Neural progenitor cell (in vitro differentiated cells): ENCODE measurements around the gene METRN. TPM values are rescaled to one million over a fixed set of nuclear protein-coding genes. Genes with fewer than 3 reads are reported as not detected.
"Not testable (repeated sequence)": the region's sequence is repeated elsewhere in the genome, so short reads cannot be mapped to it uniquely, and the experiment has no call there.

Source experiments
- DNase-seq: peaks from one replicate; pipeline ENCODE4 v3.0.0-alpha.2; 2016; ENCODE audit warnings: low spot score
- H2AFZ ChIP-seq: fragments of 200-600 bp; sonication (generic); replicated peaks from 2 replicates; pipeline ENCODE4 v1.6.1; 2016; ENCODE audit warnings: antibody characterized with exemption
- H3F3A ChIP-seq: fragments of 200-600 bp; sonication (generic); 2 replicates; pipeline ENCODE4 v1.6.1; 2016; ENCODE audit warnings: antibody characterized with exemption, low read depth
- H3K27ac ChIP-seq: fragments of 200-600 bp; sonication (generic); 2 replicates; pipeline ENCODE4 v1.5.1; 2016; ENCODE audit warnings: mild to moderate bottlenecking
- H3K27me3 ChIP-seq: fragments of 200-600 bp; sonication (generic); 2 replicates; pipeline ENCODE4 v1.6.1; 2016; ENCODE audit warnings: mild to moderate bottlenecking, moderate library complexity
- H3K36me3 ChIP-seq: fragments of 200-600 bp; sonication (generic); 2 replicates; pipeline ENCODE4 v1.5.1; 2016
- H3K4me1 ChIP-seq: fragments of 200-600 bp; sonication (generic); 2 replicates; pipeline ENCODE4 v1.6.1; 2016; ENCODE audit warnings: mixed run types
- H3K4me2 ChIP-seq: fragments of 200-600 bp; sonication (generic); 2 replicates; pipeline ENCODE4 v1.6.1; 2016
- H3K4me3 ChIP-seq: fragments of 200-600 bp; sonication (generic); 2 replicates; pipeline ENCODE4 v1.5.1; 2016
- H3K79me2 ChIP-seq: fragments of 200-600 bp; sonication (generic); 2 replicates; pipeline ENCODE4 v1.6.1; 2016; ENCODE audit warnings: low read depth
- H3K9ac ChIP-seq: fragments of 200-600 bp; sonication (generic); 2 replicates; pipeline ENCODE4 v1.6.1; 2016
- H3K9me3 ChIP-seq: fragments of 200-600 bp; sonication (generic); 2 replicates; pipeline ENCODE4 v1.5.1; 2016; ENCODE audit warnings: low read depth
- H4K20me1 ChIP-seq: fragments of 200-600 bp; sonication (generic); 2 replicates; pipeline ENCODE4 v1.6.1; 2016; ENCODE audit warnings: low read depth
- H3K27ac Mint-ChIP-seq: 3 replicates; pipeline ENCODE4 v1.8.0; 2021; ENCODE audit warnings: mixed read lengths
- H3K27me3 Mint-ChIP-seq: 2 replicates; pipeline ENCODE4 v1.8.0; 2022; ENCODE audit warnings: low read depth, mild to moderate bottlenecking, inconsistent platforms, moderate library complexity, mixed read lengths; ENCODE audit not compliant: insufficient read depth
- H3K36me3 Mint-ChIP-seq: 3 replicates; pipeline ENCODE4 v1.8.0; 2021; ENCODE audit warnings: mixed read lengths
- H3K4me1 Mint-ChIP-seq: 3 replicates; pipeline ENCODE4 v1.8.0; 2021; ENCODE audit warnings: mixed read lengths
- H3K4me3 Mint-ChIP-seq: 3 replicates; pipeline ENCODE4 v1.8.0; 2021; ENCODE audit warnings: mild to moderate bottlenecking, moderate library complexity, mixed read lengths
- H3K9me3 Mint-ChIP-seq: 3 replicates; pipeline ENCODE4 v1.8.0; 2020; ENCODE audit warnings: mixed read lengths
- EZH2 ChIP-seq: fragments of 200-600 bp; sonication (generic); IDR thresholded peaks from 2 replicates; pipeline ENCODE4 v1.6.1; 2017; ENCODE audit warnings: antibody characterized with exemption, mild to moderate bottlenecking, moderate library complexity
- EZH2phosphoT487 ChIP-seq: fragments of 200-600 bp; sonication (generic); IDR thresholded peaks from 2 replicates; pipeline ENCODE4 v1.6.1; 2017; ENCODE audit warnings: antibody characterized with exemption
- total RNA-seq: library from RNA; depleted of rRNA; stranded (reverse); fragments of >200 nt; gene quantifications from 2 replicates; pipeline ENCODE4 v1.2.3, GENCODE V29; 2015; ENCODE audit warnings: low replicate concordance
- TF ChIP-seq, protein P1 (sequence below): fragments of 200-600 bp; sonication (generic); IDR thresholded peaks from 2 replicates; pipeline ENCODE4 v1.5.1; 2017; ENCODE audit warnings: antibody characterized with exemption, mild to moderate bottlenecking

METRN gene
- total RNA-seq, 1 donor from 2014 or later = 24.3 TPM

DNA sequence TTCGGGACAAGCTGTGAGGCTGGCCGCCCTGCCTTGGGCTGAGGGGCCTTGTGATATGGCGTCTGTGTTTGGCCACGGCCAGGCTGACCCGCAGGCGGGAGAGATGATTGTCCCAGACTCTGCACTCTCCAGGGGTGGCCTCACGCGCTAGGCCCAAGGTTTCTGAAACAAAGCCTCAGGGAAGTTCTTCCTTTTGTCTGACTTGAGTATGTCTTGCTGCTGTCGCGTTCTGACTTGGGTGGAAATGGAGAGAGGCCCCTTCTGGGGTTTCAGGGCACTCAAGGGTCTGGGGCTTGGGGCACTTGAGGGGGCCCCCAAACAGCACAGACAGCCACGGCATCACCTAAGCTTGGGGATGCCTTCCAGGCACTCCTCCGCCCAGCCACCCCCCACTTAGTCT lies 3.8 kb upstream of the METRN start:
- Mint-ChIP-seq H3K27ac (peak overlapping the region; percentile 87), H3K36me3 (no peaks in the 10 kb centered on the region), H3K4me3 (peak overlapping the region; percentile 57), H3K9me3 (no peaks in the 10 kb centered on the region), H3K4me1 (peaks cover 41% of the 10 kb centered on the region), H3K27me3 (peaks cover 27% of the 10 kb centered on the region)
- H3K79me2 ChIP-seq = no peaks in the 10 kb centered on the region
- TF ChIP-seq EZH2 = no peak
- TF ChIP-seq, protein P1, sequence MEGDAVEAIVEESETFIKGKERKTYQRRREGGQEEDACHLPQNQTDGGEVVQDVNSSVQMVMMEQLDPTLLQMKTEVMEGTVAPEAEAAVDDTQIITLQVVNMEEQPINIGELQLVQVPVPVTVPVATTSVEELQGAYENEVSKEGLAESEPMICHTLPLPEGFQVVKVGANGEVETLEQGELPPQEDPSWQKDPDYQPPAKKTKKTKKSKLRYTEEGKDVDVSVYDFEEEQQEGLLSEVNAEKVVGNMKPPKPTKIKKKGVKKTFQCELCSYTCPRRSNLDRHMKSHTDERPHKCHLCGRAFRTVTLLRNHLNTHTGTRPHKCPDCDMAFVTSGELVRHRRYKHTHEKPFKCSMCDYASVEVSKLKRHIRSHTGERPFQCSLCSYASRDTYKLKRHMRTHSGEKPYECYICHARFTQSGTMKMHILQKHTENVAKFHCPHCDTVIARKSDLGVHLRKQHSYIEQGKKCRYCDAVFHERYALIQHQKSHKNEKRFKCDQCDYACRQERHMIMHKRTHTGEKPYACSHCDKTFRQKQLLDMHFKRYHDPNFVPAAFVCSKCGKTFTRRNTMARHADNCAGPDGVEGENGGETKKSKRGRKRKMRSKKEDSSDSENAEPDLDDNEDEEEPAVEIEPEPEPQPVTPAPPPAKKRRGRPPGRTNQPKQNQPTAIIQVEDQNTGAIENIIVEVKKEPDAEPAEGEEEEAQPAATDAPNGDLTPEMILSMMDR = no peak
- TF ChIP-seq EZH2phosphoT487 = no peak
- no peaks in the 10 kb centered on the region for H3K9me3 ChIP-seq
- H3K27me3 ChIP-seq = peaks cover 85% of the 10 kb centered on the region
- no peak for DNase-seq
- peaks cover 24% of the 10 kb centered on the region for H4K20me1 ChIP-seq
- H3K36me3 ChIP-seq = no peaks in the 10 kb centered on the region
- H3K4me2 ChIP-seq = no peak overlapping the region
- peaks cover 37% of the 10 kb centered on the region for H3F3A ChIP-seq
- no peak overlapping the region for H2AFZ ChIP-seq
- no peak overlapping the region for H3K27ac ChIP-seq
- H3K9ac ChIP-seq = no peak overlapping the region
- peaks cover 14% of the 10 kb centered on the region for H3K4me1 ChIP-seq
- no peak overlapping the region for H3K4me3 ChIP-seq

DNA sequence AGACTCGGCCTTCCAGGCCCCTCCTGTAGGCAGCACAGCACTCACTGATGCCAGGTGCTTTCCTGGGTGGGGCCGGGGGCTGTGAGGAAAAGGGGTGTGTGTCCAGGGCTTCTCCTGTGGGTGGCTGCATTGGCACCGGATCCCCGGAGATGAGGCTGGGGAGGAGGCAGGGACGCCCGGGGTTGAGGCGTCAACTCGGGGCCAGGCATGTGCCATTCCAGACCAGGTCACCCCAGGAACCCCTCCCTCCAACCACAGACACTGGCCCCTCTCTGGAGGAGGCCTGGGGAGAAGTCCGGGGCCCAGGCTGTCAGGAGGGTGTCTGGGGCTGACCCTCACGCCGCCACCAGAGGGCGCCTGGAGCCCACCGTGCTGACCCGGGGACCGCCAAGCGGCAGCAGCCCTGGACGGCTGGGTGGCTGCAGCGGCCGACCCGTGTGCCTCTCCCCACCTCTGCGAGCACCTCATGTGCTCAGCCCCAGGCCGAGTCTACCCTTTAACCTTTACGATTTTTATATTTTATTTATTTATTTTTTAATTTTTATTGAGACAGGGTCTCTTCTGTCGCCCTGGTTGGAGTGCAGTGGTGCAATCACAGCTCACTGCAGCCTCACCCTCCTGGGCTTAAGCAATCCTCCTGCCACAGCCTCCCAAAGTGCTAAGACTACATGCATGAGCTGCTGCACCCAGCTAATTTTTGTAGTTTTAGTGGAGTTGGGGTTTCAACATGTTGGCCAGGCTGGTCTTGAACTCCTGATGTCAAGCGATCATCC lies 3.2 kb upstream of the METRN start:
- Histone ChIP-seq H3K4me2 (no peak overlapping the region), H3K36me3 (no peaks in the 10 kb centered on the region), H3K79me2 (no peaks in the 10 kb centered on the region), H3F3A (peaks cover 35% of the 10 kb centered on the region), H3K9ac (no peak overlapping the region), H4K20me1 (peaks cover 24% of the 10 kb centered on the region), H3K27ac (no peak overlapping the region), H2AFZ (no peak overlapping the region), H3K4me3 (no peak overlapping the region), H3K27me3 (peaks cover 79% of the 10 kb centered on the region), H3K9me3 (no peaks in the 10 kb centered on the region), H3K4me1 (peaks cover 20% of the 10 kb centered on the region)
- Mint-ChIP-seq H3K4me3 (no peak overlapping the region), H3K27ac (no peak overlapping the region), H3K9me3 (no peaks in the 10 kb centered on the region), H3K4me1 (peaks cover 46% of the 10 kb centered on the region), H3K36me3 (peaks cover 2% of the 10 kb centered on the region), H3K27me3 (peaks cover 24% of the 10 kb centered on the region)
- TF ChIP-seq, protein P1 = peak; percentile 82
- TF ChIP-seq EZH2 = no peak
- DNase-seq = peak; percentile 91

DNA sequence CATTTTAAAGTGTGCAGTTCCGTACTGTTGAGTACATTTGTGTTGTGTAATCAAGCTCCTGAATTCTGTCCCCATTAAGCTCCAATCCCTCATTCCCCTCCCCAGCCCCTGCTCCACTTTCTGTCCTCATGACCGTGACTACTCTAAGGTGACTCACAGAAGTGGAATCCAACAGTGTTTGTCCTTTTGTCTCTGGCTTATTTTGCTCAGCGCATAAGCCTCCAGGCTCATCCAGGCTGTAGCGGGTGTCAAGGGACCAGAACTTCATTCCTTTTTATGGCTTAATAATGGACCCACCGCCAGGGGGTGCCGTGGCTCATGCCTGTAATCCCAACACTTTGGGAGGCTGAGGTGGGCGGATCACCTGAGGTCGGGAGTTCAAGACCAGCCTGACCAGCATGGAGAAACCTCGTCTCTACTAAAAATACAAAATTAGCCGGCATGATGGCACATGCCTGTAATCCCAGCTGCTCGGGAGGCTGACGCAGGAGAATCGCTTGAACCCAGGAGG lies 2.1 kb upstream of the METRN start:
- H3K36me3 ChIP-seq, H3K36me3 Mint-ChIP-seq, H2AFZ ChIP-seq, H3K4me2 ChIP-seq, H3K27ac ChIP-seq, H3K9me3 Mint-ChIP-seq, H3K79me2 ChIP-seq, H3K9ac ChIP-seq, H3K9me3 ChIP-seq, H3K4me3 ChIP-seq: not testable (repeated sequence)
- peak overlapping the region; percentile 28 for H3K27ac Mint-ChIP-seq
- peak overlapping the region; percentile 17 for H3K4me3 Mint-ChIP-seq
- TF ChIP-seq, protein P1 = peak; percentile 61
- peaks cover 30% of the 10 kb centered on the region for H4K20me1 ChIP-seq
- H3K4me1 ChIP-seq = peaks cover 31% of the 10 kb centered on the region
- peaks cover 48% of the 10 kb centered on the region for H3K4me1 Mint-ChIP-seq
- peaks cover 68% of the 10 kb centered on the region for H3K27me3 ChIP-seq
- H3F3A ChIP-seq = peaks cover 34% of the 10 kb centered on the region
- H3K27me3 Mint-ChIP-seq = peaks cover 19% of the 10 kb centered on the region
- peak; percentile 75 for DNase-seq
